Heart right ventricle (tissue), 16 donors: ENCODE data around the gene NMNAT3. TPM values are rescaled to one million over a fixed set of nuclear protein-coding genes. Genes with fewer than 3 reads are reported as not detected.

Experiments used
- ATAC-seq, 8 donors: fragments of 200-7000 bp; cut with Tn5 transposase; one replicate each; pipeline ENCODE4 v1.9.1; 2020; ENCODE audit warnings: mild to moderate bottlenecking in 8 of 8, moderate library complexity in 8 of 8, moderate number of reproducible peaks in 1 of 8
- DNase-seq, 2 donors: peaks; one replicate each; pipeline ENCODE4 v3.0.0-alpha.2; 2020
- H3K27ac ChIP-seq, 10 donors: fragments of 200-600 bp; sonication (generic) in 2 of 10; one replicate each; pipeline versions ENCODE4 v1.5.0 to v1.8.0; 2020 to 2022; ENCODE audit warnings: mild to moderate bottlenecking in 3 of 10
- H3K27me3 ChIP-seq, 7 donors: fragments of 200-600 bp; one replicate each; pipeline ENCODE4 v1.8.0; 2021 to 2022; ENCODE audit warnings: mild to moderate bottlenecking in 2 of 7
- H3K36me3 ChIP-seq, 9 donors: fragments of 200-600 bp; sonication (generic) in 1 of 9; one replicate each; pipeline versions ENCODE4 v1.5.0 to v1.8.0; 2020 to 2022; ENCODE audit warnings: mild to moderate bottlenecking in 2 of 9
- H3K4me1 ChIP-seq, 9 donors: fragments of 200-600 bp; sonication (generic) in 1 of 9; one replicate each; pipeline versions ENCODE4 v1.5.0 to v1.8.0; 2020 to 2022; ENCODE audit warnings: mild to moderate bottlenecking in 4 of 9
- H3K4me3 ChIP-seq, 10 donors: fragments of 200-600 bp; sonication (generic) in 2 of 10; one replicate each; pipeline versions ENCODE4 v1.5.0 to v1.8.0; 2020 to 2022; ENCODE audit warnings: mild to moderate bottlenecking in 7 of 10, moderate library complexity in 2 of 10
- H3K9me3 ChIP-seq, 11 donors: fragments of 200-600 bp in 10 of 11; sonication (generic) in 2 of 11; one replicate each; pipeline versions ENCODE4 v1.5.0 to v1.8.0; 2013 to 2022; ENCODE audit warnings: mild to moderate bottlenecking in 2 of 11, control low read depth in 1 of 11, moderate library complexity in 1 of 11
- WGBS, 2 donors: extraction: QIAGEN DNeasy Blood & Tissue Kit; methylation state at CpG; one replicate each; pipeline ENCODE4 v1.1.7; 2013; ENCODE audit warnings: inconsistent platforms in 1 of 2; 5-methylcytosine and 5-hydroxymethylcytosine counted together
- intact Hi-C, 10 donors: fragments of 100-400 bp; cut with DNase I; formaldehyde crosslinking; loops; one replicate each; pipeline versions ENCODE4 v1.11.1 to v1.14.2; 2022
- polyA plus RNA-seq, 2 donors: library from polyadenylated mRNA; stranded (reverse); fragments of 200-250 nt; gene quantifications; one replicate each; pipeline ENCODE4 v1.2.3, GENCODE V29; 2013
- total RNA-seq, 10 donors: library from RNA; stranded (reverse); fragmentation: NEBNext Ultra II Directional in 3 of 10; extraction: Animal tissue kit (Norgen Biotek cat#: 25700) in 3 of 10; gene quantifications; one replicate each; pipeline versions ENCODE4 v1.2.1 to v1.2.4, GENCODE V29; 2021 to 2023
- TF ChIP-seq, protein P1 (sequence below), 9 donors: fragments of 200-600 bp; sonication (generic) in 2 of 9; IDR thresholded peaks; one replicate each; pipeline versions ENCODE4 v1.5.0 to v1.8.0; 2021 to 2022; ENCODE audit warnings: antibody characterized with exemption in 9 of 9, mild to moderate bottlenecking in 5 of 9, moderate library complexity in 1 of 9
- donor health status: Arrhythmogenic right ventricular cardiomyopathy.
- donor health status: ischemic (EF 13 %, LVEDD 7.1; RV severe dilation, severe dysfunction).
- donor health status: healthy with polysubstance abuse.
- donor health status: DM: no; HTN: yes; CAD: no.
- donor health status: DM: no; HTN: no; CAD: no.
- donor health status: ischemic (EF 25% LVEDD 6.9; RV normal size, moderate dysfunction).
- donor health status: ischemic (EF 25% LVEDD 5.7; RV mildly dilated, moderate dysfunction).
- donor health status: healthy.
- donor health status: DM: yes; HTN: yes; CAD: no.
- donor health status: Ischemic cardiomyopathy.
- donor health status: ischemic (EF 35%, LVEDD 5.7; RV mildly dilated, moderate dysfunction).
- donor health status: nonischemic (EF 11% LVEDD 7.7; RV severe dilation, severe dysfunction).
- donor health status: DM: yes; HTN: yes; CAD: no.
- donor health status: PGD.
- donor health status: ischemic (EF 29% LVEDD 5.4; RV normal size, mild dysfunction).
- donor health status: nonischemic (EF 23%, LVEDD 6.1; RV moderate dilation, normal function).

Gene NMNAT3
- total and polyA plus RNA-seq, 12 donors = 6.2 to 15.3 (median 12.7) TPM

DNA sequence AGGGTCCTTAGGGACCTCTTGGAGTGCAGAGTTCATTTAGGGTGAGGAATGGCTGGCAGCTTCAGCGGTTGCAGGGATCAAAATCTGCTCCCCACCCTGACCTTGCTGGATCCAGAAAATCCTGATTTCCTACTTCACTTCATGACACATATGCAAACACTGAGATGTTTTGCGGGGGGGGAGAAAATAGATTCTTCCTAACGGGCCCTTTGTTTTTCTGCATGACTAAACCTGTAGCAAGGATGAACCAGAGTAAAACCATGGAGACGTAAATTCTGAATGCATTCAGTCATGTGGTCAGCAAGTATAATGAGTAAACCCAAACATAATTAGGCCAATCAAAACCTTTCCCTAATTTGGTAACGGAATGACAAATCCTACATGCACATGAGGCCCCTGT lies 118.2 kb downstream of the NMNAT3 start:
- Histone ChIP-seq H3K27ac (no peak overlapping the region), H3K36me3 (peaks cover 0 to 5% (median 0%) of the 10 kb centered on the region in 9 donors), H3K4me1 (peaks cover 0 to 5% (median 0%) of the 10 kb centered on the region in 9 donors), H3K27me3 (no peaks in the 10 kb centered on the region), H3K4me3 (no peak overlapping the region), H3K9me3 (no peaks in the 10 kb centered on the region)
- DNase-seq = no peak
- ATAC-seq = no peak
- WGBS, 2 donors = 69 to 77% methylated on average over 5 of the region's 5 CpGs
- intact Hi-C loops = no loop called here
- TF ChIP-seq, protein P1, sequence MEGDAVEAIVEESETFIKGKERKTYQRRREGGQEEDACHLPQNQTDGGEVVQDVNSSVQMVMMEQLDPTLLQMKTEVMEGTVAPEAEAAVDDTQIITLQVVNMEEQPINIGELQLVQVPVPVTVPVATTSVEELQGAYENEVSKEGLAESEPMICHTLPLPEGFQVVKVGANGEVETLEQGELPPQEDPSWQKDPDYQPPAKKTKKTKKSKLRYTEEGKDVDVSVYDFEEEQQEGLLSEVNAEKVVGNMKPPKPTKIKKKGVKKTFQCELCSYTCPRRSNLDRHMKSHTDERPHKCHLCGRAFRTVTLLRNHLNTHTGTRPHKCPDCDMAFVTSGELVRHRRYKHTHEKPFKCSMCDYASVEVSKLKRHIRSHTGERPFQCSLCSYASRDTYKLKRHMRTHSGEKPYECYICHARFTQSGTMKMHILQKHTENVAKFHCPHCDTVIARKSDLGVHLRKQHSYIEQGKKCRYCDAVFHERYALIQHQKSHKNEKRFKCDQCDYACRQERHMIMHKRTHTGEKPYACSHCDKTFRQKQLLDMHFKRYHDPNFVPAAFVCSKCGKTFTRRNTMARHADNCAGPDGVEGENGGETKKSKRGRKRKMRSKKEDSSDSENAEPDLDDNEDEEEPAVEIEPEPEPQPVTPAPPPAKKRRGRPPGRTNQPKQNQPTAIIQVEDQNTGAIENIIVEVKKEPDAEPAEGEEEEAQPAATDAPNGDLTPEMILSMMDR (IDR thresholded peaks at IDR 0.05) = no peak

DNA sequence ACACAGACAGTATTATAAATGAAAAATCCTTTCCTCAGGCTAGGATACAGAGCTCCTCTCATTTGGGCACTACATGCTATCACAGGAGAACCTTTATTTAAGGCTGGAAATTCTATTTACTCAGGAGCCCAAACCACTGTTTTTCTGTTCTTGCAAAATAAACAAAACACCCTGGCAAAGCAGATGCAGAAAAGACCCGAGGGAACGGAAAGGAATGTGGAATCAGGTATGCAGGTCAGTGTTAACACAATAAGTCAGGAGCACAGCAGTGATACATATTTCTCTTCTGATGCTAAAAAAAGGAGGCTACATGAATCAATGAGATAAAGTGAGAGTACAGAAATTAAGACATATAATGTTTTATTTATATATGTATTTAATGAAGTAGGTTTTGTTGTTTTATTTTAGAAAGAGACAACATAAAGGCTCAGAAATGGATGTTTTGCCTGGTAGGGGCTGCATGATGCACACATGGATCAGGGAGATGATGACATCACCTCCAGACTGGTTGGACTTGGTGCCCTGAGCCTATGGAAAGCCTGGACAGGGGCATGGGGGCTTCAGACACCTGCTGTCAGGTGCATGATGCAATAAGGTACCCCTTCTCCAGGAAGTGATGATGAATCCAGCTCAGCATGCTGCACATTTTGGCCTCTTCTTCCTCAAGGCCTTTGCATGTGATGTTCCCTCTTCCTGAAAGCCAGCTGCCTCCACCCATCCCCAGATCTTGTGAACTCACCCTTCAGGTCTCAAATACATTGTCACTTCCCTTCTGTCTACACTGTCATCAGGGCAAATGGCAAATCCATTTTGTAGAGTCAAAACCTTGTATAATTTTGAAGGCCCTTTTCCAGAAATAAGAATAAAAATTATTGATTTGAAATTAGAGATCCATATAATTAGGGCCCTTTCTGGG lies 119.2 kb downstream of the NMNAT3 start:
- Histone ChIP-seq H3K27me3 (no peaks in the 10 kb centered on the region), H3K9me3 (no peaks in the 10 kb centered on the region), H3K36me3 (peaks cover 0 to 5% (median 0%) of the 10 kb centered on the region in 9 donors), H3K4me1 (peaks cover 0 to 5% (median 0%) of the 10 kb centered on the region in 9 donors), H3K27ac (no peak overlapping the region), H3K4me3 (no peak overlapping the region)
- intact Hi-C loops = no loop called here
- TF ChIP-seq, protein P1 (IDR thresholded peaks at IDR 0.05) = no peak
- ATAC-seq (no peak), DNase-seq (no peak)
- 64 to 69% methylated on average over 2 of the region's 2 CpGs for WGBS, 2 donors

DNA sequence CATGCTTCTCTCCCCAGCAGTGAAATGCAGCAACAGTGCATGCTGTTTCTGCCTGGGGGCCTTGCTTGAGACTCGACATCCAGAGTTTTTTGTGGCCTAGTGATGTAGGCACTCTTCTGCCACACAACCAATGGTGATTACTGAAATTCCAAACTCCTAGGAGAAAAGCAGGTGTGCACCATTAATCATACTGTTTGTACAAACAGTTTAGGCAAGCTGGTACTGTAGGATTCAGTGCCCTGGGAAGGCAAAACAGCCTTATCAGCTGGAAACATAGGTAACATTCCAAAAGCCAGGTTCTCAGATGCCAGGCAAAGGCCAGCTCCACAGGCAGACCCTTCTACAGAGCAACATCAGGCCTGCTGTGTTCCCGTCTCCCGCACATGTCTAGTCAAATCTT lies 120.7 kb downstream of the NMNAT3 start:
- H3K27ac ChIP-seq = no peak overlapping the region
- no peak overlapping the region for H3K4me3 ChIP-seq
- no peaks in the 10 kb centered on the region for H3K9me3 ChIP-seq
- no peak for DNase-seq
- ATAC-seq = no peak
- peaks cover 0 to 5% (median 0%) of the 10 kb centered on the region in 9 donors for H3K36me3 ChIP-seq
- WGBS, 2 donors = 93 to 94% methylated on average over 3 of the region's 3 CpGs
- intact Hi-C loops = no loop called here
- no peaks in the 10 kb centered on the region for H3K27me3 ChIP-seq
- no peaks in the 10 kb centered on the region for H3K4me1 ChIP-seq
- TF ChIP-seq, protein P1 (IDR thresholded peaks at IDR 0.05) = no peak

DNA sequence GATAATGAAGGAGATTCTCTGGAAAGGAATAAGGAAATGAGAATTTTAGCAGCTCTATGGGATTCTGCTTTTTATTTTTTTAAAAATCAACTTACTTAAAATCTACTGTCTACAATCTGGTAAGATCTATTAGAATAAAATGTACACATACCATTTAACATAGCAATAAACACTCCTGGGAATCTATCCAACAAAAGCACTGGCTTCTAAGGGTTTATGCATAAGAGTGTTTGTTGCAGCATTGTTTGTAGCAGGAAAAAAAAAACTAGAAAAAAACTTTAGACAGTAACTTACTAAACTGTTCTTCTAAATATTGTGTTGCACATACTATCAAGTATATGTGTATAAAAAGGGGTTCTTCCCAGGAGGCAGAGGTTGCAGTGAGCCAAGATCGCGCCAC lies 122.5 kb downstream of the NMNAT3 start:
- intact Hi-C loops = no loop called here
- ATAC-seq = no peak
- H3K4me3 ChIP-seq = no peak overlapping the region
- no peaks in the 10 kb centered on the region for H3K27me3 ChIP-seq
- H3K27ac ChIP-seq = no peak overlapping the region
- H3K36me3 ChIP-seq = peaks cover 0 to 4% (median 0%) of the 10 kb centered on the region in 9 donors
- TF ChIP-seq, protein P1 (IDR thresholded peaks at IDR 0.05) = no peak
- H3K4me1 ChIP-seq = no peaks in the 10 kb centered on the region
- WGBS, 2 donors = 91 to 92% methylated on average over 2 of the region's 2 CpGs
- DNase-seq = no peak
- no peaks in the 10 kb centered on the region for H3K9me3 ChIP-seq
